ENCODE measurements around the gene MEGF9.
"Not testable (repeated sequence)": the region's sequence is repeated elsewhere in the genome, so short reads cannot be mapped to it uniquely, and the experiment has no call there.

MEGF9 gene

DNA sequence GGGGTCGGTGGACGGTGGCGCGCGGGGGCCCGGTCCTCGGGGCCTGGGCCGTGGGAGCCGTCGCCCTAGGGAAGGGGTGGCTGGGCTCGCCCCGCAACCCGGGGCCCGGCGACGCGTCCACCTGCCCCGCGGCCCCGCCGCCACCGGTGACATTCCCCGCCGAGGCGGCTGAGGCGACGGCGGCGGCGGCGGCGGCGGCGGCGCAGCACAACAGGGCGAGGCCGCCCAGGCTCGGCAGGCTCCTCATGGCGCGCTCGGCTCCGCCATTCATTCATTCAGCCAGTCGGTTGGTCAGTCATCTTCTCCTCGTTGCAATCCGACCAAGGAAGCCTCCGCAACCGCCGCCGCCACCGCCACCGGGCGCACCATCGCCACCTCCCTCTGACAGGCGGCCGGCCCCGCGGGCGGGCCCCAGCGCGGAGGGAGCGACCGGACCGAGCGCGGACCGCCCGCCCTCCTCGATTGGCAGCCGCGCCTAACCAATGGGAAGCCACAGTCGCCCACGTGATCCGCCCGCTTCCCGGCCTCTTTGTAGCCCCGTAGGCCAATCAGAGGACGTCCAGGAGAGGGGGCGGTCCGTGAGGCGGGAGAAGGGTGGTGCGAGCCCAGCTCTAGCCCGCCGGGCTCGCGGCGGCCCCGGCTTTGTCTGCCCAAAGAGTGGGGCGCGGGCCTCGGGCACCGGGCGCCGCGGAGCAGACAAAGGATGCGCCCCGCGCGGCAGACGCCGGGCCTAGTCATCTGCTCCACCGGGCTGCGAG, at the start of gene MEGF9:
Gene MEGF9 (minus strand): TSS at position 383 of the 758 bp plus-strand sequence. CDS start 112 bp downstream, at position 271.
- DNase-seq, result peak; percentile 96

DNA sequence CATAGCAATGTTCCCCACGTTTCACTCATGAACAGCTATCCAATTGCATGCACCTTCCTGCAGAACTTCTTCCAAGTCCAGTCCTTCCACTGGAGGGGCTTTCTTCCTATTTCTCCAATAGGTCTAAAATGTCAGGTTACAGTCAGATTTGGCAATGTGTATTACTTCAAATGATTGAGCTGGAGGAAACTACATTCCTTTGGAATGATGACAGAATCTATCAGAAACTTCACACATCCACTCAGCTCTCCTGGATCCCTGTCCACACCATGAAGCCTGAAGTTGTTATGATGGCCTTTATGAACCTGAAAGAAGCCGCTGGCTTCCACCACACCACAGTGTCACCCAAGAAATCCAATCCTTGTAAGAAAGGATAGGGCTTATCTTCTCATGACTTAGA, 46.7 kb upstream of the MEGF9 start:
- no peak for DNase-seq

DNA sequence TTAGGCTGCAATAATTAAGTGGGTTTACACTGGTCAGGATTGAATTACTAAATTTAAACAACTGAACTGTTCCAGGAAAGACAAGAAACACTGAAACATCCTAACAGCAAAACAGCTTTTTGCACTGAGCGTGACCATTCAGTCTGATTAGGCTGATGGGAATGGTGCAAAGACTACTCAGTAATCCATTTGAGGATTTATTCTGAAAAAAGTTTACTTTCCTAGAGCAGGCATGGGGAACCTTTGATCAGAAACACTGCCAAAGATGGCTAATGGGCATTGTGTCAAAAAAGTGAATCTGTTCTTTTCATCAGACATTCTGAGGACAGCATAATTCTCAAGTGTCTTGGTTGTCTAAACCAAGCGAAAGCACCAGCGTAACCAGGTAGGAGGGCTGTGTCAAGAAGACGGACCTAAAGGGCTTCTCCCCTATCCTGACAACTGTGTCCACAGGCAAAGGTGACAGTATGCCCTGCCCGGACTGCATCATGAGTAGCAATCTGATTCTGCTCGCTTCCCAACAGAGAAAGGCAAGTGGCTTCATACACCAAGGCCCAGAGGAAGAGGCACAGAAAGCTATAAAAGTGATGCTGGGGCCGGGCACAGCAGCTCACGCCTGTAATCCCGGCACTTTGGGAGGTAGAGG, 45.6 kb upstream of the MEGF9 start:
- DNase-seq, result no peak

DNA sequence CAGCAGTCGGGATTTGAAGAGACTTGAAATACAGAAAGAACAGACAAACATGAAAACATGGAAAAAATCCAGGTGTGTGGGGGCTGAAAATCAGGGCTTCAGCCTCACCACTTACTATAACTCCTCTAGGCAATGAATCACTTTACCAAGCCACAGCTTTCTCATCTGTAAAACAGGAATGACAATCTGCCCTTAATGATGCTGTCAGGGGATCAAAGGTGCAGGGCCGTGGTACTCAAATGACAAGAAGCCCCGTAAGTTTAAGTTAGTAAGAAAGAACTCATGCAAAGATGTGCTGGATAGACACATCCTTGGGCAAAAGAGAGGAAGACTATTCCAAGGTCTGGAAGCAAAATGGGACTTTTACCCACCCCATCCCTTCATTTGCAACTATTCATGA, 44.3 kb upstream of the MEGF9 start:
- DNase-seq, result no peak

DNA sequence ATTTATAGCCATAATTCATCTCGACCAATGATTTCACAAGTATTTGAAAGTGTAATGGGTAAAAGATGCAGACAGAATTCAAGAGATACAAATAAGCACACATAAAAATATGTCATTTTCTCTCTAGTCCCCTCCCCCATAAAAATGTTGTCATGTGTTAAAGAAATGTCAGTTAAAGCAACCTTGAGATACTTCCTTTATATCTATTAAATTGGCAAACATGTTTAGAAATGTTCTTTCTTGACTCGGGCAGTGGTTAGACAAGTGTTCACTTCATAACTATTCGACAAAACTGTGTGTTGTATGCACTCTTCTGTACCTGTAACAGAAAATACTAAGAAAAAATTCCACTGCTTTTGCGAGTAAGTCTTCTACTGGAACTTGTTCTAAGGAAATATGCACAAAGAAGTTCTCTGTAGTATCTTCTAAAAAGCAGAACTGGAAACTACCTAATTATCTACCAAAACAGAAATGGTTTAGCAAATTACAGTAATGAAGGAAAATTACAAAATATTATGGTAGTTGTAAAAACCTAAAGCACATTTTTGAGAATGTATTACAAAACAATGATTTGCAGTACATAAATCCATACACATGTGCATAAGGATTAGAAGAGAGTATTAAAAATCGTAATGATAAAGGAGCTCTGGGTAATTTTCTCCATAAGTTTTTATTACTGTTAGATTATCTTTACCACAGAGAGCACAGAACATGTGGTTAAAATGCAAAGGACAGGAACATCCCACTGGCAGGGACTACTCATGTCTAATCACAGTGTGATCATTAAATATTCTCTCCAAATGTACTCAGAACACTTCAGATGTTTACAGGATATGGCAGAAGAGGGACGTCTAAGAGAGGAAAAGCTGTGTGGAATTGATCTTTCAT, 43.0 kb upstream of the MEGF9 start:
- no peak for DNase-seq

DNA sequence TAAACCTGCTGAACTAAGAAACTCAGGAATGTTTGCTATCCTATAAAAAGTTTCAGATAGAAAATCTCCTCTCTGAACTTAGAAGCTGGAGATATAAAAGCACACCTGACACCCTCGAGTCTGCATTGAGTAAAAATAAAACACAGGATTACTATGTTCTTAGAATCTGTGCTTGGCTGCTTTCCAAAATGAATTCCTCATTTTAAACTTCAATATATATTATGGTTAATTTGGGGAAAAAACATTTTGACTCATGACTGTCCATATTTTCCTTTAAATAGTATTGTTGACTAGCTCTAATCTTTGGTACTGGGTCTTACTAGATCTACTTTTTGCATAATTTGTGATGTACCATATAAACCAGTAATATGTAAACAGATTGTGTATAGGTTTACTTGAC, 42.3 kb upstream of the MEGF9 start:
- DNase-seq, result no peak

DNA sequence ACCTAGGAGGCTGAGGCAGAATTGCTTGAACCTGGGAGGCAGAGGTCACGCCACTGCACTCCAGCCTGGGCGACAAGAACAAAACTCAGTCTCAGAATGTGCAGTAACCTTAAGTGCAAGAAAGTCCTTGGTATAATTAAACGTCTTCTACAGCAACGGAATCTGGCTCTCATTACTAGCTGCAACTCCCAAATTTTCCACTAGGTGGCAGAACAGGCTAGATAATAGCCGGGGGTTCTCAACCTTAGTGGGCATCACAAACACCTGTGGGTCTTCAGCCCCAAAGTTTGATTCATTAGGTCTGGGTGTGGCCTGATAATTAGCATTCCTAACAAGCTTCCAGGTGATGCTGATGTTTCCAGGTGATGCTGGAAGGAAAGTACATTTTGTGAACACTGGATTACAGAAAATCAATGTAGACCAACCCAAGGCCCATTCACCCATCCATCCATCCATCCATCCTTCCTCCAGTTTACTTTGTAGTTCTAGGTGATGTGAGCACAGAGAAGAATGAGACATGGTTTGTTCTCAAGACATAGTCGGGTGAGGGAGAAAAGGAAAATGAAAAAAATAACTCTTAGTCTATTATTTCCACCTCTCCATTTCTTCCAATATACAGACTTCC, 41.7 kb upstream of the MEGF9 start:
- DNase-seq, result peak; percentile 68

DNA sequence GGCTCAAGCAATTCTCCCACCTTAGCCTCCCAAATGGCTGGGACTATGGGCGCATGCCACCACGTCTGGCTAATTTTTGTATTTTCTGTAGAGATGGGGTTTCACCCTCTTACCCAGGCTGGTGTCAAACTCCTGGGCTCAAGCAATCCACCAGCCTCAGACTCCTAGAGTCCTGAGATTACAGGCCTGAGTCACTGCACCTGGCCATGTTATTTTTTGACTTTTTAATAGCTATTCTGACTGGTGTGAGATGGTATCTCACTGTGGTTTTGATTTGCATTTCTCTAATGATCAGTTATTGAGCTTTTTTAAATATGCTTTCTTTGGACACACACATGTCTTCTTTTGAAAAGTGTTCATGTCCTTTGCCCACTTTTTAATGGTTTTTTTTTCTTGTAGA, 40.8 kb upstream of the MEGF9 start:
- no peak for DNase-seq

DNA sequence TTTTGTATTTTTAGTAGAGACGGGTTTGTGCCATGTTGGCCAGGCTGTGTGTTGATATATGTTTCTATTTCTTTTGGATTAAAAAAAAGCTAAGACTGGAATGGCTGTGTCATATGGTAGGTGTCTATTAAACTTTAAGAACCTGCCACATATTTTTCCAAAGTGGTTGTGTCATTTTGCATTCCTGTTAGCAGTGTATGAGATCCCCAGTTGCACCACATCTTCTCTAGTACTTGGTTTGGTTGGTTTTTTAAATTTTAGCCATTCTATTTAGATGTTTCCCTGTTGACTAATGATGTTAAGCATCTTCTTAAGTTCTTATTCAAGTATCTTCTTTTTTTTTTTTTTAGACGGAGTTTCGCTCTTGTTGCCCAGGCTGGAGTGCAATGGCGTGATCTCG, 36.2 kb upstream of the MEGF9 start:
- DNase-seq, result no peak

DNA sequence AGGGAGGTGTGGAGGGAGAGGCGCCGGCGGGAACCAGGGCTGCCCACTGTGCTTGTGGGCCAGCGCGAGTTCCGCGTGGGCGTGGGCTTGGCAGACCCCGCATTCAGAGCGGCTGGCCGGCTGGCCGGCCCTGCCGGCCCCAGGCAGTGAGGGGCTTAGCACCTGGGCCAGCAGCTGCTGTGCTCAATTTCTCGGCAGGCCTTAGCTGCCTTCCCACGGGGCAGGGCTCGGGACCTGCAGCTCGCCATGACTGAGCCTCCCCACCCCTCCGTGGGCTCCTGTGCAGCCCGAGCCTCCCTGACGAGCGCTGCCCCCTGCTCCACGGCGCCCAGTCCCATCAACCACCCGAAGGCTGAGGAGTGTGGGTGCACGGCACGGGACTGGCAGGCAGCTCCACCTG, 32.1 kb upstream of the MEGF9 start:
- not testable (repeated sequence) for DNase-seq

DNA sequence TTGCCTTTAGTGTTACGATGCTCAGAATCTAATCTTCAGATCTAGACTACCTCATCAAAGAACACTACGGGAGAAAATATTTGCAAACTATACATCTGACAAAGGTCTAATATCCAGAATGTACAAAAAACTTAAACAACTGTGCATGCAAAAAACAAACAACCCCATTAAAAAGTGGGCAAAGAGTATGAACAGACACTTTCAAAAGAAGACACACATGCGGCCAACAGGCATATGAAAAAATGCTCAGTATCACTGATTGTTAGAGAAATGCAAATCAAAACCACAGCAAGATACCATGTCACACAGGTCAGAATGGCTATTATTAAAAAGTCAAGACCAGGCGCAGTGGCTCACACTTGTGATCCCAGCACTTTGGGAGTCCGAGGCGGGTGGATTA, 31.0 kb upstream of the MEGF9 start:
- no peak for DNase-seq

DNA sequence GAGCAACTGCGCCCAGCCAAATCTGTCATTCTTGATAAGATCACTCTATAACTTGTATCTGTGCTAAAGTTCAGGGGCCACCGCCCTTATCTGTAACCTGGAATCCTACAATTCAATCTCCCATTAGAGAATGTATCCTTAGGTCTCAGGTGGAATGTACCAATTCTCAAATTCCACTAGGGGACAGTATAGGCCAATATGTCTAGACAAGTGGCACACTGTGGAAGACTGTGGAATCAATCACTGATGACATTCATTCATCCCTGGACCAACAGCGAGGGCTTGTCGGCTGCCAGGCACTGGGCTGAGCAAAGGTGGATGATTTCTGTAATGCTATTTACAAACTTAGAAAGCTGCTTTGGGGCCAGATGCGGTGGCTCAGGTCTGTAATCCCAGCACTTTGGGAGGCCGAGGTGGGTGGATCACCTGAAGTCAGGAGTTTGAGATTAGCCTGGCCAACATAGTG, 28.7 kb upstream of the MEGF9 start:
- no peak for DNase-seq

DNA sequence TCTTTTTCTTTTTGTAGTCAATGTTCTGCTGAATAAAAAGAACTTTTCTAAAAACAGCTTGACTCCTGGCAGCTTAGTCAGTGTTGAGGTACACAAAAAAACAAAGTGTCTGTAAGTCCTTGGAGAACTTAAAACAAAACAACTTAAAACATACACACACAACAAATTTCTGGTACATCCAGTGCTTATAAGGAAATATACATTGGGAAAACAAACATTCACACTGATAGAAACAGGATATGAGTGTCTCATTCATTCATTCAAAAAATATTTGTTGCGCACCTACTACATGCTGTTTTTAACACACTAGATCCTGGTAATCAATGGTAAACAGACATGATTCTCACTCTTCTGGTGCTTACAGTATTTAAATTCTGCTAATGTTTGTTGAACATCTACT, 27.4 kb upstream of the MEGF9 start:
- DNase-seq, result no peak

DNA sequence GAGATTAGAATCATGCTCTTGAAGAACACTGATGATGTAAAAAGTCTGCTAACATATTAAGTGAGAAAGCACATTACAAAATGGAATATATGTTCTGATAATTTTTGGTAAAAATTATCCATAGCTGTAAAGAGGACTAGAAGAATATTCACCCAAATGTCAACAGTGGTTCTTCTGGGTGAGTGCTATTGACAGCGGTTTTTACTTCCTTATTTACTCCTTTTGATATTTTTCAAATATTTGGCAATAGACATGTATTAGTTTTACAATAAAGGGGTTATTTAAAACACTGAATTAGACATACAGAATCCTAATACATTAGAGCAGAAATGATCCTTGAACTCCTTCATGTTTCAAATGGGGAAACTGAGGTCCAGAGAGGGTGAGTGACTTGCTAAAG, 26.9 kb upstream of the MEGF9 start:
- no peak for DNase-seq

DNA sequence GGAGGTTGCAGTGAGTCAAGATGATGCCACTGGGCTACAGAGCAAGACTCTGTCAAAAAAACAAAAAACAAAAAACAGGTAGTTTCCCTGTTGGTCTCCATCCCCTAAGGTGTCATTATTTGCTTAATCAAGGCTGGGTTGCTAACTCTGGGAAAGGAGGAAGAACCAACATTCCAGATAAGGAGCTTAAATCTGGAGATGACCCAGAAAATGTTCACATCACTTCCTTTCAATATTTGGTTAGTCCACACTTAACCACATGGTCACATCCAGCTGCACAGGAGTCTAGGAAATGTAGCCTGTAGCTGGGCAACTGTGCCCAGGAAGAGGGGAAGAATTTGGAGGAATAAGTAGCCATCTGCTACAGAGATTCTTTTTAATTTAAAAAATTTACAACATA, 25.9 kb upstream of the MEGF9 start:
- no peak for DNase-seq

DNA sequence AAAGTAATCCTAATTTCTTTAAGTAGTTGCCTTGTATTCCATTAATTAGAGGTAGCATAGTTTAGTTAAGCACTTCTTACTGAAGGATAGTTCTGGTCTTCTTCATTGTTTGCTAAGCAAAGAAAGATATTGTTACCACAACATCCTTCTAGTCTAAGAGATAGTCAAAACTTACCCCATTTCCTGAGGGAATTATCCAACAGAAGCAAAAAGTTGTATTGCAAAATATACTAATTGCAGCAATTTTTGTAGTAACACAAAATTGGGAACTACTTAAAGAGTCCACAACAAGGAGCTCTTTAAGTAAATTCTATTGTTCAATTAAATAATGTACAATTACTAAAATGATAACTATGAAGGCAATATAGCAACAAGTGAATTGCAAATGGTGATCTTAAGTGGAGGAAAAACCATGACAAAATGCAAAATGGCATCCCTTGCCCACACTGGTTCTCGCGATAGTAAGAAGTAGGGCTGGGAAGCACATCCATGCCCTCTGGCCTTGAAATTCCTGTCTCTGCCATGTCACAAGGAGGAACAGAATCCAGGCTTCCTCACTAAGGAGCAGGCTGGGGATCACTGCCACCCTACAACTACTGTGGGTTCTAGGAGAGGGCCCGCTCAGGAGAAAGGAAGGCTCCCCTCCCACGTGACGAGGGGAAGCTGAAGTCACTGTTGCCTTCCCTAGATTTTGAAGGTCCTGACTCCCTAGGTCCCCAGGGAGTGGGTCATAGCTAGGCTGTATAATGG, 23.3 kb upstream of the MEGF9 start:
- DNase-seq, result no peak

DNA sequence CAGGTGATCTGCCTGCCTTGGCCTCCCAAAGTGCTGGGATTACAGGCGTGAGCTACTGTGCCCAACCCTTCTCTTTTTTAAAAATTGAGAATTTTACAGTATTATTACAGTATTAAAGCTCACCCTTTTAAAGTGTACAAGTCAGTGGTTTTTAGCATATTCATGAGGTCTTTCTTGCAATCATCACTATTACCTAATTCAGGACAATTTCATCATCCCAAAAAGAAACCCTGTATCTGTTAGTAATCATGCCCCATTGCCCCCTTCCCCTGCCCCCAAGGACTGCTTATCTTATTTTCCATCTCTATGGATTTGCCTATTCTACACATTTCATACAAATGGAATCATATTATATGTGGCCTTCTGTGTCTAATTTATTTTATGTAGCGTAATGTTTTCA, 22.6 kb upstream of the MEGF9 start:
- no peak for DNase-seq

DNA sequence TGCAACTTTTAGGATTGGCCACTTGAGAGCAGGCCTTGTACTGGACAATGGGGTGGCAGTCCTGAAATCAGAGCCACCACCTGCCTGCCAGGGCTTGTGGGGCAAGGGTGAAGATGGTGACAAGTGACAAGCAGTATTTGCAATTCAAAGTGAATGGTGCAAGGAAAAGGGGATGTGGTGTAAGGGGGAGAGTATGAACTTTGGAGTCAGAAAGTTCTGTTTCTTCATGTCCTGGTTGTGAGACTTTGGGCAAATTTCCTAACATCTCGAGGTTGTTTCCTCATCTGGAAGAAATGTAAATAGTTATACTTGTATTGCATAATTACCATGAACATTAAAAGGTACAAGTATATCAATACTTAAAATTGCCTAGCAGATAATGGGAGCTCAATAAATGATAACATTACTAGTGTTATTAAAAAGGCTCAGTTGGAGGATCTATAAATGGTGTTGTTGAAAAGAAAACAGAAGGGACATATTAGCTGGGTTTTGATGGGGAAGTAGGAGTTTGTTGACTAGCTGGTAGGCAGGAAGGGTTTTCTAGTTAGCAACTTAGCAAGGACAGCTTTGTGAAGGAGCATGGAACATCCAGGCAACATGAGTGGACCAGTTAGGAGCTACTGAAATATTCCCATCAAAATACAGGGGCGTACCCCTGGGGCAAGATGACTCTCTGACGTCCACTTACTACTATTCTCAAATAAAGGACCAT, 21.3 kb upstream of the MEGF9 start:
- DNase-seq, result no peak

DNA sequence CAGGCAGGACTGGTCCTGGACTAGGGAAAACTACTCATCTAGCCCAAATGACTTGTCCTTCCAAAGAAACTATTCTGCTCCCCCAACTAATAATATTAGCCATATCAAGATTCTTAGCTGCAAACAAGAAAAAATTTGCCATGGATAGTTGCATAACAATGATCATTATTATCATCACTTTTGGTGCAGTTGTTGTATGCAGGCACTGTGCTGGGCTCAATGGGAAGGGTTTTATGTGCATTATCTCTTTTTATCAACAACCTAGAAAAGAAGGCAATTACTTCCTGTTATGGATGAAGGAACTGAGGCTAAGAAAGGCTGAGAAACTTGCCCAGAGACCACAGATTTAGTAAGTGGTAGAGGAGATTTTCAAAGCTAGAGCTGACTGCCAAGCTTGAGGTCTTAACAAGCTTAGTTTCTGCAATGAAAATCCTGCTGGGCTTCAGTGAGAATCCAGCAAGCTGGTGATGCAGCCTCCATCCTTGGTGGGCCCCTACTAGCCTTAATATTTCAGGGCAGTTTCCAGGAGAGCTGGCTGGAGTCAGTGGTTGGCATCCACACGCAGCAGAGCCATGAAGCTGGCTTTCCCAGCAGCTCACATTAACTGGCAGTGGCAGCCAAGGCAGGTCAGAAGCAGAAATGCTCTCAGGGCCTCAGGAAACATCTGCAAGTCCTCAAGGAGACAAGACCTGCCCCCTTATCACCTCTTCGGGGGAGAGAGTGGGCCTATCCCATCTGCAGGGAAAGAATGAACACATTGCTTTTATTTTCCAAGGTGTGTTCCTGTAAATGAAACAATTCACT, 20.5 kb upstream of the MEGF9 start:
- DNase-seq, result no peak

DNA sequence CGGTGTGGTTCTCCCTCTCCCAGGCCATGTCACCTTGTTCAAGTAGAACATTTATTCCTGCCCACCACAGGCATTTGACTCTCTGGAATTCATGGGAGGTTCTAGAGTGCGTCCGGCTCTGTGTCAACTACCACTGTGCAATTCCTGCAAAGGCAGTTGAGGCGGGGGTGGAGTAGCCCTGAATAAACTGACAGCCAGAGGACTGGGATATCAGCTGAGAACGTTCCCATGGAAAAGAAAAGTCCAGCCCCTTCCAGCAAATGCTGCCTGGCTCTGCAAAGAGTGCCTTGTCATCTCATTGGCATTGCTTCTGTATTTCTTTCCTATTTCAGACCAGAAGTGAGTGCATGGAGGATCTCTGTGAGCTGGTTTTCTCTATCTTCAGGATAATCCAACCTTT, 18.9 kb upstream of the MEGF9 start:
- DNase-seq, result no peak

Measured in activated CD8-positive, alpha-beta memory T cell treated with anti-CD3 and anti-CD28 coated beads, Interleukin-2, amount 50 U/mL, for 4 hours (primary cell).